Effector memory CD8-positive, alpha-beta T cell (primary cell): ENCODE data around the gene ADGRG2.
"Not testable (repeated sequence)": the region's sequence is repeated elsewhere in the genome, so short reads cannot be mapped to it uniquely, and the experiment has no call there.

Source experiments
- ATAC-seq: fragments of 150-1000 bp; cut with Tn5 transposase; replicated peaks from 2 replicates; pipeline ENCODE4 v1.10.0; 2021; ENCODE audit warnings: mild to moderate bottlenecking, moderate library complexity
- DNase-seq, 3 experiments: peaks; one replicate each; pipeline ENCODE4 v3.0.0; 2021
- H3K27ac Mint-ChIP-seq, 2 donors: one replicate each; pipeline ENCODE4 v1.8.0; 2022; ENCODE audit warnings: mild to moderate bottlenecking in 2 of 2, mixed read lengths in 2 of 2, moderate library complexity in 2 of 2
- H3K27me3 Mint-ChIP-seq, 2 donors: one replicate each; pipeline ENCODE4 v1.8.0; 2022; ENCODE audit warnings: mixed read lengths in 2 of 2
- H3K36me3 Mint-ChIP-seq: one replicate; pipeline ENCODE4 v1.8.0; 2022; ENCODE audit warnings: mild to moderate bottlenecking, moderate library complexity, mixed read lengths; ENCODE audit not compliant: insufficient read depth
- H3K4me1 Mint-ChIP-seq, 2 donors: one replicate each; pipeline ENCODE4 v1.8.0; 2022; ENCODE audit warnings: low read depth in 2 of 2, mixed read lengths in 2 of 2
- H3K4me3 Mint-ChIP-seq, 2 donors: one replicate each; pipeline ENCODE4 v1.8.0; 2022; ENCODE audit warnings: mild to moderate bottlenecking in 2 of 2, mixed read lengths in 2 of 2, moderate library complexity in 2 of 2
- H3K9me3 Mint-ChIP-seq, 2 donors: one replicate each; pipeline ENCODE4 v1.8.0; 2022; ENCODE audit warnings: mixed read lengths in 2 of 2

The ADGRG2 gene

DNA sequence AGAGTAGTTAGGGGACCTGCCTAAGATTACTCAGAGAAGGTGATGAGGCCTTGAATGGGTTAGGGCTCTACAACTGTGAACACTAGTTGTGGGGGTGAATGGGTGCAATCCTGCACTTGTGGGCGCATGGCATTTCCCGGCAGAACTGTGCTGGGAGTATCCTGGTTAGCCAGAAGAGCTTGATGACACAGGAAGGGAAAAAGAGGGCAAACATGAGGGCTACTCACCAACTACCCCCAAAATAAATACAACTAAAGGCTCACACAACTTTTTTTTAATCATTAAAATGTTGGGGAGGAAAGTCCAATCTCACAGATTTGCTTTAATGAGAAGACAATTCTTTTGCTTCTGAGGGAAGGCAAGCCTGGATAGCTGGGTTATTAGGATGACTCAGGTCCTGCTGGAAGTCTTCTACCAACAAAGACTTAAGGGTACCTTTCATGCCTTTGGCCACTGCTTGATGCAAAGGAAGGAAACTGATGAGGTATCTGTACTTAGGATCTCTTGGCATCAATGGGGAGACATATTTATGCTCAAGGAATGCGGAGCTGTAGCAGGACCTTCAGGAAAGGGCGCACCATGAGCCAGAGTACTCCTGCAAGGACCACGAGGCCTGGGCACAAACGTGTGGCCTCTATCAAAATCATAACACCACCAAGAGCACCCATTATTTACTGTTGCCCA, 141.0 kb downstream of the ADGRG2 start:
- H3K27me3 Mint-ChIP-seq, result no peaks in the 10 kb centered on the region
- no peak for DNase-seq
- no peak for ATAC-seq
- H3K36me3 Mint-ChIP-seq, result peaks cover 9% of the 10 kb centered on the region
- no peaks in the 10 kb centered on the region for H3K9me3 Mint-ChIP-seq
- peaks cover 0 to 8% of the 10 kb centered on the region in 2 donors for H3K4me1 Mint-ChIP-seq
- no peak overlapping the region for H3K4me3 Mint-ChIP-seq
- no peak overlapping the region for H3K27ac Mint-ChIP-seq

DNA sequence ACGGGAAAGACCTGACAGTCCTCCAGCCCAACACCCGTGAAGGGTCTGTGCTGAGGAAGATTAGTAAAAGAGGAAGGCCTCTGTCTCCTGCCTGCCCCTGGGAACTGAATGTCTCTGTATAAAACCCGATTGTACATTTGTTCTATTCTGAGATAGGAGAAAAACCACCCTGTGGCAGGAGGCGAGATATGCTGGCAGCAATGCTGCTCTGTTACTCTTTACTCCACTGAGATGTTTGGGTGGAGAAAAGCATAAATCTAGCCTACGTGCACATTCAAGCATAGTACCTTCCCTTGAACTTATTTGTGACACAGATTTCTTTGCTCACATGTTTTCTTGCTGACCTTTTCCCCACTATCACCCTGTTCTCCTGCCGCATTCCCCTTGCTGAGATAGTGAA, 142.0 kb downstream of the ADGRG2 start:
- not testable (repeated sequence) for H3K9me3 Mint-ChIP-seq, H3K4me3 Mint-ChIP-seq, ATAC-seq, DNase-seq, H3K27ac Mint-ChIP-seq, H3K27me3 Mint-ChIP-seq, H3K36me3 Mint-ChIP-seq, H3K4me1 Mint-ChIP-seq

DNA sequence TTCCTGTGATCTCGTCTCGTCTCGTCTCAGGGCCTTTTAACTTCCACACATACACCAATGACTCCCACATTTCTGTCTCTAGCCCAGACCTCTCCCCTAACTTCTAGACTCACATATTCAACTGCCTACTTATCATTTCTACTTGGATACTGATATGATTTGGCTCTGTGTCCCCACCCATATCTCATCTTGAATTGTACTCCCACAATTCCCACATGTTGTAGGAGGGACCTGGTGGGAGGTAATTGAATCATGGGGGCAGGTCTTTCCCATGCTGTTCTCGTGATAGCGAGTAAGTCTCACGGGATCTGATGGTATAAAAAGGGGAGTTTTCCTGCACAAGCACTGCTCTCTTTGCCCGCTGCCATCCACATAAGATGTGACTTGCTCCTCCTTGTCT, 147.3 kb downstream of the ADGRG2 start:
- H3K27me3 Mint-ChIP-seq, result no peaks in the 10 kb centered on the region
- peak overlapping the region in 1 of 2 donors; percentile 33 for H3K27ac Mint-ChIP-seq
- no peaks in the 10 kb centered on the region for H3K36me3 Mint-ChIP-seq

DNA sequence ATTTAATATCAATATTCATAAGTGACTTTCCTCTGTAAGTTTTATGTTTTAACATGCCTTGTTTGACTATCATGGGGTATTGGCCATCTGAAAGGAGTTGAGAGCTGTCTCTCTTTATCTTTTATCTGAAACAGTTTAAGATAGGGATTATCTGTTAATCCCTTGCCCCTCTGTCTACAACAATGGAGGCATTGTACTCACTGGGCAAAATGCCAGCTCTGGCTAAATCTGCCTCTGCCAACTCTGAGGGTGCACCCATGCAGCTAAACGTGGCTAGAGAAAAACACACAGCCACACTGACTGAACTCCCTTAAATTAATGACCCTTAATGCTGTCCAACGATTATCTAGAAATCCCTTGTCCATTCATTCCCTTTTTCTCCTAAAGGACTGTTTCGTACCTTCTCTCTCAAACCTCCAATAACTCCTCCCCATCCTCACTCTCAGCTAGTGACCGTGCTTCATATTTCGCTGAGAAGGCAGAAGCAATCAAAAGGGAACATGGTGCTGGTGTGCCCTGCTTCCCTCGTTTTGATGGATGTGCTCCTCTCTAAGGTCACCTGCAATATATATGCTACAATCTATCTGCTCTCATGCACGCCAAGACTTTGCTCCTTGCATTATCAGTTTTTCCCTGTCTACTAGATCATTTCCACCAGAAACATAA, 148.6 kb downstream of the ADGRG2 start:
- H3K36me3 Mint-ChIP-seq, result no peaks in the 10 kb centered on the region

More for the DNA sequence above, 147.3 kb downstream of the ADGRG2 start:
- ATAC-seq (no peak), DNase-seq (no peak)
- Mint-ChIP-seq H3K4me1 (peaks cover 3 to 6% of the 10 kb centered on the region in 2 donors), H3K4me3 (no peak overlapping the region), H3K9me3 (no peaks in the 10 kb centered on the region)

DNA sequence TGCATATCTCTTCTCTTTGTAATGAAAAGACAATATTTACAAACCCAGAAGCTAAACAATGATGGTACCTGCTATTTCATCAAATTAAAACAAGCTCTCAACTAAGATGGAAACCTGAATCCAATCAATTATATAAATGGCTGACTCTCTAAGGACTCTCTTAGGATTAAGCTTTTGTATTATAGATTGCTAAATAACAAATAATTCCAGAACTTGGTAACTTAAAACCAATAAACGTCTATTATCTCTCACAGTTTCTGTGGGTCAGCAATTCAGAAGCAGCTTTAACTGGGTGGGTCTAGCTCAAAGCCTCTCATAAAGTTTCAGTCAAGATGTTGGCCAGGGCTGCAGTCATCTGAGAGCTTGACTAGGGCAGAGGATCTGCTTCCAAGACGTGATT, 150.8 kb downstream of the ADGRG2 start:
- no peaks in the 10 kb centered on the region for H3K36me3 Mint-ChIP-seq
- H3K27ac Mint-ChIP-seq, result no peak overlapping the region
- H3K4me1 Mint-ChIP-seq, result peaks cover 6 to 7% of the 10 kb centered on the region in 2 donors
- H3K4me3 Mint-ChIP-seq, result no peak overlapping the region
- ATAC-seq (no peak), DNase-seq (no peak)
- H3K27me3 Mint-ChIP-seq, result no peaks in the 10 kb centered on the region
- no peaks in the 10 kb centered on the region for H3K9me3 Mint-ChIP-seq

More for the DNA sequence above, 148.6 kb downstream of the ADGRG2 start:
- Mint-ChIP-seq H3K27me3 (no peaks in the 10 kb centered on the region), H3K4me3 (no peak overlapping the region), H3K4me1 (peaks cover 3 to 4% of the 10 kb centered on the region in 2 donors), H3K27ac (no peak overlapping the region), H3K9me3 (no peaks in the 10 kb centered on the region)
- DNase-seq (no peak), ATAC-seq (no peak)

DNA sequence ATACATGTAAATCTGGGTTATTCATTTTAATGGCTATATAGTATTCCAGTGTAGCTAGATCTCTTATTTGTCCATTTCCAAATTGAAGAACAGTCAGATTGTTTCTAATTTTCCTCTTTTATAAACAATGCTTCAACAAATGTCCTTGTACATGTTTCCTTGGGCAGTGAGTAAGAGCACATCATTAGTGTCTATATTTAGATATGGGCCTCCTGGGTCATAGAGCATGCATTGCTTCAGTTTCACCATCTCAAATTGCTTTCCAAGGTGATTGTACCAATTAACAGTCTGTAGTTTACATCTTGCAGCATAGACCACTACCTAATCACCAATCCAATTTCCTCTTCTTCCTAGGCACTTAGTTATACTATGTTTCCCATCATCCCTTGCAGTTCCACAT, 151.8 kb downstream of the ADGRG2 start:
- DNase-seq (no peak), ATAC-seq (no peak)
- Mint-ChIP-seq H3K27ac (no peak overlapping the region), H3K4me1 (peaks cover 3 to 9% of the 10 kb centered on the region in 2 donors), H3K9me3 (no peaks in the 10 kb centered on the region), H3K27me3 (no peaks in the 10 kb centered on the region), H3K4me3 (no peak overlapping the region), H3K36me3 (no peaks in the 10 kb centered on the region)

DNA sequence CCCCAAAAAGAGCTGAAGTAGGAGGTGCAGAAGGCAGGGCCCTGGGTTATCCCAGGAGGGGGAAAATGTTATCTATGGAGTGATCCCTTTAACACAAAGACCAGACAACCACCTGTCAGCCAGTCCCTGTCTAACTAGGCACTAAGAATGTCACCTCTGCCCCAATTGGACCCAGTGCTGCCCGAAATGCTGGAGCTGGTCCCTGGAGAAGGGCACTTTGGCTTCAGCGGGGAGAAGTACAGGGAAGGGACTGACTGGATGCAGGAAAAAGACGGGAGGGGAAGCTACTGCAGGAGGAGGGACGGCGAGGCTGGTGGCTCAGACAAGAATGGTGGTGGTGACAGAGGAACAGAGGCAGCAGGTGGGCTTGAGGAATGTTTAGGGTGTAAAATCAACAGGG, 155.6 kb downstream of the ADGRG2 start:
- Mint-ChIP-seq H3K9me3 (no peaks in the 10 kb centered on the region), H3K36me3 (no peaks in the 10 kb centered on the region), H3K4me3 (no peak overlapping the region), H3K27ac (no peak overlapping the region), H3K27me3 (no peaks in the 10 kb centered on the region), H3K4me1 (peaks cover 16 to 19% of the 10 kb centered on the region in 2 donors)
- ATAC-seq (no peak), DNase-seq (no peak)

DNA sequence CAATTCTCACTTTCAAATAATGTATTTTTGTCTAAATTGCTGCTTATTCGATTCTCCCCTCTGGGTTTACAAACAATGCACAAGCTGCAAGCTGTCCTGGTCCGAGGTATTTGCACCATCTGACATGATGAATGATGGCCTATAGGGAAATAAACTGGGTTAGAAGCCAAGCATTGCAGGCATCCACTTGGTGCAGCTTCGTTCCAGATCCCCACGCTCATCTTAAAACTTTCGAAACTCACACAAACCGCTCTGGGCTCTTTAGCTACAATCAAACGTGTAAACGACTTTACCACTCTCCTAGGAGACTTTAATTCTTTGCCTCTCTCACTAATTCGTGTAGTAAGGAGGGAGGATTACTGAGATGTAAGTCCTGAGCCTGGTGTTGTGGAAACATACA, 157.4 kb downstream of the ADGRG2 start:
- no peak overlapping the region for H3K4me3 Mint-ChIP-seq
- ATAC-seq, result no peak
- no peaks in the 10 kb centered on the region for H3K9me3 Mint-ChIP-seq
- DNase-seq, result no peak
- H3K27me3 Mint-ChIP-seq, result no peaks in the 10 kb centered on the region
- no peaks in the 10 kb centered on the region for H3K36me3 Mint-ChIP-seq
- H3K27ac Mint-ChIP-seq, result no peak overlapping the region
- peaks cover 22 to 28% of the 10 kb centered on the region in 2 donors for H3K4me1 Mint-ChIP-seq

DNA sequence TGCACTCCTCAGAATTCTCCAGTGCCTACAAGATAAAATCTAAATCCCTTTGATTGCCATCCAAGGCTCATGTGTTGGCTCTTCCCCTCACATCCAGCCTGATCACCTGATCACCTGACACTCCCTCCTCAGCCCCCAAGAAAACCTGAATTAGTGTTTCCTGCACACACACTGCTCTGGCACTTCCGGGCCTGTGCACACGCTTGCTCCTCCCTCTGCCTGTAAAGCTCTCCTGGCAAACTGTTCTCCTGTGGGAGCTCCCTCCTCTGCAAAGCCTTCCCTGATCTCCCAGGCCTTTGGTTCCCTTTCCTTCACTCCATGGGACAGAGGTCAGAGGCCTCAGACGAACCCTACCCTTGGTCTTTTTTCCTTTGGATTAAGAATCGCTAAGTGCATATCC, 158.2 kb downstream of the ADGRG2 start:
- H3K27ac Mint-ChIP-seq, result peak overlapping the region in 1 of 2 donors; percentile 12
- ATAC-seq (no peak), DNase-seq (no peak)
- H3K4me1 Mint-ChIP-seq, result peaks cover 22 to 28% of the 10 kb centered on the region in 2 donors
- no peak overlapping the region for H3K4me3 Mint-ChIP-seq
- no peaks in the 10 kb centered on the region for H3K27me3 Mint-ChIP-seq
- H3K36me3 Mint-ChIP-seq, result no peaks in the 10 kb centered on the region
- no peaks in the 10 kb centered on the region for H3K9me3 Mint-ChIP-seq

DNA sequence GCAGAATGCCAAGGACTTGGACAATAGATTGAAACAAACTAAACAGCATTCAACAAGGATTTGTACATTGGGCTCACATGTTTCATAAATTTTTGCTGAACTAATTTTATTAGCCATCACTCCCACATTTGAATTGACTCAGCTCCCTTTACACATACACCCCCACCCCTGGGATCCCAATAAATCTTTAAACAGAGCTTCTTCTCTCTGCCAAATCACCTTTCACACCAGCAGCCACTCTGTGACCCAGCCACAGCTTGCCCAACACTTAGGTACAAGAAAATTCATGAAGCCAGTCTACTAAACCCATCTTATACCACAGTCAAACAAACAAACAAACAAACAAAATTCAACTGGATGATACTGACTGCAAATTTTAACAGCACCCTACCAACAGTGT, 159.9 kb downstream of the ADGRG2 start:
- DNase-seq (no peak), ATAC-seq (no peak)
- Mint-ChIP-seq H3K27me3 (no peaks in the 10 kb centered on the region), H3K4me1 (peaks cover 24 to 28% of the 10 kb centered on the region in 2 donors), H3K4me3 (no peak overlapping the region), H3K27ac (no peak overlapping the region), H3K36me3 (no peaks in the 10 kb centered on the region), H3K9me3 (no peaks in the 10 kb centered on the region)

DNA sequence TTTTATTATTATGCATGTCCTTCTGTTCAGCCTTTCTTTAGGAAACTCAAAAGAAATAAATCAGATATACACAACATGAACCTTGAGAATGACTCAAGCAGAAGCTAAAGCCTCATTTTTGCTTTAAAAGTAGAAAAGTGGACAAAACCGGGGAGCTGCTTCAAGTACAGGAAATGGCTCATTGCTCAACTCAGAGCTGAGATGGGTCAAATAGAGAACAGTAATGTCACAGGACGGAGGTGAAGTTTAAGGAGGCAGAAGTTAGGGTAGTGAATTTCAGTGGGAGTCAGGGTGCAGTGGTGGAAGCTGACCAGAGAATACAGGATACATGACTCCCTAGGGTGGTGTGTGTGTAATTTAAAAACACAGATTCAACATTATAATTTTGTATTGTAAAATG, 160.6 kb downstream of the ADGRG2 start:
- Mint-ChIP-seq H3K27ac (no peak overlapping the region), H3K9me3 (no peaks in the 10 kb centered on the region), H3K4me1 (peaks cover 22 to 25% of the 10 kb centered on the region in 2 donors), H3K36me3 (no peaks in the 10 kb centered on the region), H3K4me3 (no peak overlapping the region), H3K27me3 (no peaks in the 10 kb centered on the region)
- no peak for ATAC-seq
- no peak for DNase-seq

DNA sequence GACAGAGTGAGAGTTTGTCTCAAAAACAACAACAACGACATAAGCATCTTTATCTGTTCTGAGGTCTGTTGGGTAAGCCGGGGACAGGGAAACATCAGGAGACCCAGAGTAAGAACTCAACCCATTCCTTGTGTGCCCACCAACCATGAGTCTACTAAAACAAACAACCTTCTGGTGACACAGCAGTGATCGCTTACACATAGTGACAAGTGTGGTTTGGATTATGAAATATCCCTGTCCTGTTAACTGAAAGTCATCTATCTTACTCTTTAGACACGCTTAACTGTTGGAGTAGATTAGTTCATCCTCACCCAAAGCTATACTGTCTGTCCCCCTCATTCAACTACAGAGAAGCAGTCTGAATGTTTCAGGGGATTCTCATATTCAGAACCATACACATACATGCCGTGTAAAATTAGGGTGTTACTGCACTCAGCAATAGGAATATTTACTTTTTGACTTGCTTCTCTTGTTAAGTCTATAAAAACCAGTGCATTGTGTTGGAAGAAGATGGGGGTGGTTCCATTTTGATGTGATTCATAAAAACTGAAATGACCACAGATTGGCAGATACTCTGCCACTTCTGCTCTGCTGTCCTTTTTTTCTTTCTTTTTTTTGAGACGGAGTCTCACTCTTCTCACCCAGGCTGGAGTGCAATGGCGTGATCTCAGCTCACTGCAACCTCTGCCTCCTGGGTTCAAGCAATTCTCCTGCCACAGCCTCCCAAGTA, 165.8 kb downstream of the ADGRG2 start:
- H3K9me3 Mint-ChIP-seq, result no peaks in the 10 kb centered on the region
- H3K4me1 Mint-ChIP-seq, result peaks cover 7% of the 10 kb centered on the region in 2 donors
- no peak for ATAC-seq
- DNase-seq, result no peak
- H3K27ac Mint-ChIP-seq, result no peak overlapping the region
- no peaks in the 10 kb centered on the region for H3K36me3 Mint-ChIP-seq
- H3K4me3 Mint-ChIP-seq, result no peak overlapping the region
- H3K27me3 Mint-ChIP-seq, result no peaks in the 10 kb centered on the region

DNA sequence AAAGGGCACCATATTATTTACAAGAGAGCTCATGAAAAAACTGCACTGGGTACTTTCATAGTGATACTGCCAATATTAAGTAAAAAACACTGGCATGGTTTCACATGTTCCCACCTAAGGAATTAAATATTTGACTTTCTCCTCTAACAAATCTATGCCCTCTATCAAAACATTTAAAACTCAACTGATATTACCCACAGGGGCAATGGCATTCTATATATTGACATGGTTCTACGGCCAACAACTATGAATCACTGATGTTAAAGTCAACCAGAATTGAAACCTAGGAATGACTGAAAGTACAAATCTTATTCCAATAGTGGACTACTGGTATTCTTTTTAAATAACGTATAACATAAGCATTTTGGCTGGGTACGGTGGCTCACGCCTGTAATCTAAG, 166.6 kb downstream of the ADGRG2 start:
- no peaks in the 10 kb centered on the region for H3K27me3 Mint-ChIP-seq
- no peak overlapping the region for H3K27ac Mint-ChIP-seq
- H3K36me3 Mint-ChIP-seq, result peaks cover 3% of the 10 kb centered on the region
- ATAC-seq (no peak), DNase-seq (no peak)
- peaks cover 7% of the 10 kb centered on the region in 2 donors for H3K4me1 Mint-ChIP-seq
- H3K9me3 Mint-ChIP-seq, result no peaks in the 10 kb centered on the region
- no peak overlapping the region for H3K4me3 Mint-ChIP-seq

DNA sequence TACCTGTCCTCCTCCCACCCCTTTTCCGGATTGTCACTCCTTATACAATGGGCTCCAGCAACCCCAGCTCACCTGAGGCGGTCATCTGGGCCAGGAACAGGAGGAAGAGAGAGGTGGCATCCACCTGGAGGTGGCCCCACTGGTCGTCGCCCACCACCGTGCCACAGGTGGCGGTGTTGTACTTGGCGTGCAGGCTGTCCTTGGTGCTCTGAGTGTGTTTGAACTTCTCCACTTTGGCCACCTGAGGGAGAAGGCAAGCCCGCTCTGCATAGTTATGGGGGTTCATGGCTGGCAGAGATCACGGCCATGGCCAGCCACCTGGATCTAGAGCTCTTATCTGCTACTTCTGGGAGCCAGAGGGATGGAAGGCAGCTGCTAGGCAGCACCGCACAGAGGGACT, 171.2 kb downstream of the ADGRG2 start:
- no peaks in the 10 kb centered on the region for H3K27me3 Mint-ChIP-seq
- DNase-seq, result no peak
- H3K4me3 Mint-ChIP-seq, result no peak overlapping the region
- H3K36me3 Mint-ChIP-seq, result peaks cover 9% of the 10 kb centered on the region
- ATAC-seq, result no peak
- H3K9me3 Mint-ChIP-seq, result no peaks in the 10 kb centered on the region
- H3K4me1 Mint-ChIP-seq, result no peaks in the 10 kb centered on the region
- no peak overlapping the region for H3K27ac Mint-ChIP-seq
